ENCODE data around the gene RPS26. TPM values are rescaled to one million over a fixed set of nuclear protein-coding genes. Genes with fewer than 3 reads are reported as not detected.
"Not testable (repeated sequence)": the region's sequence is repeated elsewhere in the genome, so short reads cannot be mapped to it uniquely, and the experiment has no call there.

RPS26 gene
- total RNA-seq, 1 donor from 2014 or later, result 39.5 TPM

DNA sequence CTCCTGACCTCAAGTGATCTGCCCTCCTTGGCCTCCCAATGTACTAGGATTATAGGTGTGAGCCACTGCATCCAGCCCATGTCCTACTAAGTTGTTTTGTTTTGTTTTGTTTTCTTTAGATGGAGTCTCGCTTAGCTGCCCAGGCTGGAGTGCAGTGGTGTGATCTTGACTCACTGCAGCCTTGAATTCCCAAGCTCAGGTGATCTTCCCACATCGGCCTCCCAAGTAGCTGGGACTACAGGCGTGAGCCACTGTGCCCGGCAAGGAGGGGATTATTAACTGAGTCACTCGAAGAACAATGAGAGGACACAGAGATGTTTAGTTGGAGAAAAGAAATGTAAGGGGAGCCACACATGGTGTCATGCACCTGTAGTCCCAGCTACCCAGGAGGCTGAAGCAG lies 20.3 kb downstream of the RPS26 start:
- intact Hi-C loops (cut with DNase I), result no loop called here
- DNase-seq (ENCODE audit: low spot score), result no peak

DNA sequence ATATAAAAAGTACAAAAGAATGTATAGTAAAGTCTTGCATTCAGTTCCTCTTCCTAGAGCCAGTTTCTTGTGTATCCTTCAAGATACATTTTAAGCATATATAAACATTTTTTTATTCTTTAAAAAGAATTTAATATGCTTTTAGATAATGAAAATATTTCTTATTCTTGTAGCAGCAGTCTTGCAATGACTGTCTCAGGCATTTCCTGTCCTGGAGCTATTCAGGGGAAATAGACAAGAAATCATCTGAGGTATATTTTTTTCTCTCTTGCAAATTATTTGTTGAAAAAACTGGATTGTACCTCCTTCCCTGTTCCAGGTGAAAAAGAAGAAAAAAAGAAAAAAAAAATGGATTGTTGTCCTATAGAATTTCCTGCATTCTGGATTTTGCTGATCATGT lies 21.3 kb downstream of the RPS26 start:
- DNase-seq (ENCODE audit: low spot score), result no peak
- intact Hi-C loops (cut with DNase I), result no loop called here

DNA sequence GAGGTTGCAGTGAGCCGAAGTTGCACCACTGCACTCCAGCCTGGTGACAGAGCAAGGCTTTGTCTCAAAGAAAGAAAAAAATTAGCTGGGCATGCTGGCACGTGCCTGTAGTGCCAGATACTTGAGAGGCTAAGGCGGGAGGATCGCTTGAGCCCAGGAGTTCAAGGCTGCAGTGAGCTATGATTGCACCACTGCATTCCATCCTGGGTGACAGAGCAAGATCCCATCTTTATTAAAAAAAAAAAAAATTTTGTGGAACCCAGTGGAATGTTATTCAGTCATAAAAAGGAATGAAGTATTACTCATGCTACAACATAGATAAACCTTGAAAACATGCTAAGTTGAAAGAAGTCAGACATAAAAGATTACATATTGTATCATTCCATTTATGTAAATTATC lies 29.9 kb downstream of the RPS26 start:
- DNase-seq (ENCODE audit: low spot score), result no peak
- intact Hi-C loops (cut with DNase I), result no loop called here

DNA sequence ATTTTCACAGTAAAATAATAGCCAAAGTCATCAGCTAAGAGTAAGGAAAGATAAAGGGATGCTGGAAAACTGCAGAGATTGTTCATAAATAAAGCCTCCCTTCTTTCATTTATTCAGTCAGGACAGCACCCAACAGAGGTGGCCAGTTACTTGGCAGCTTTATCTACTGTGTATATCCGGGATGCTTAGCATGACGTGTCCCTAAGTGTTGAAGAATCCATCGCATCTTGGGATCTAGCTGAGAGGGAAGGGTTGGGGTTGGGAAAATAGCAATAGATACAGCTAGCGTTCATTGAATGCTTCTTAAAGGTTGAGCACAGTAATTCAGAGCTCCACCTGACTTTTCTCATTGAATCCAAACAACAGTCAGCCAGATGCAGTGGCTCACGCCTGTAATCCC lies 32.7 kb downstream of the RPS26 start:
- no peak for DNase-seq (ENCODE audit: low spot score)
- intact Hi-C loops (cut with DNase I), result no loop called here

DNA sequence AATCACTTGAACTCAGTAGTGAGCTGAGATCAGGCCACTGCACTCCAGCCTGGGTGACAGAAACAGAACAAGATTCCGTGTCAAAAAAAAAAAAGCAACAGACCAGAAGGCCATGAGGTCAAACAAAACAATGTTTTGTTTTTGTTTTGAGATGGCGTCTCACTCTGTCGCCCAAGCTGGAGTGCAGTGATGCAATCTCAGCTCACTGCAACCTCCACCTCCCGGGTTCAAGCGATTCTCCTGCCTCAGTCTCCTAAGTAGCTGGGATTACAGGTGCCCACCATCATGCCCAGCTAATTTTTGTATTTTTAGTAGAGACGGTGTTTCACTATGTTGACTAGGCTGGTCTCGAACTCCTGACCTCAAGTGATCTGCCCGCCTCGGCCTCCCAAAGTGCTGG lies 36.2 kb downstream of the RPS26 start:
- DNase-seq (ENCODE audit: low spot score); intact Hi-C loops (cut with DNase I): not testable (repeated sequence)

DNA sequence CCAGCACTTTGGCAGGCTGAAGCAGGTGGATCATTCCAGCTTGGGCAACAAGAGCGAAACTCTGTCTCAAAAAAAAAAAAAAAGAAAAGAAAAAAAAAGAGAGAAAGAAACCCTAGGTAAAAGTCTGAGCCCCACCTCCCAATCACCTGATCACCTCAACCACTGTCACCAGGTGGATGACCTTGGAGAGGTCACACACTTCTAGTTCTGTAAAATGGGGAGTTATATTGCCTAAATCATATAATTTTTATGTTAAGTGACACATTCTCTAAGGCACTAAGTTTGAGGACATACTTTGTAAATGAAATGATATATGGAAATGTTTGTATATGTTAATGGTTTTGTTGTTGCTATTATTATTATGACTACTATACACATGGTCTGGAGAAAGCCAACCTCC lies 36.7 kb downstream of the RPS26 start:
- intact Hi-C loops (cut with DNase I), result no loop called here
- DNase-seq (ENCODE audit: low spot score), result no peak

DNA sequence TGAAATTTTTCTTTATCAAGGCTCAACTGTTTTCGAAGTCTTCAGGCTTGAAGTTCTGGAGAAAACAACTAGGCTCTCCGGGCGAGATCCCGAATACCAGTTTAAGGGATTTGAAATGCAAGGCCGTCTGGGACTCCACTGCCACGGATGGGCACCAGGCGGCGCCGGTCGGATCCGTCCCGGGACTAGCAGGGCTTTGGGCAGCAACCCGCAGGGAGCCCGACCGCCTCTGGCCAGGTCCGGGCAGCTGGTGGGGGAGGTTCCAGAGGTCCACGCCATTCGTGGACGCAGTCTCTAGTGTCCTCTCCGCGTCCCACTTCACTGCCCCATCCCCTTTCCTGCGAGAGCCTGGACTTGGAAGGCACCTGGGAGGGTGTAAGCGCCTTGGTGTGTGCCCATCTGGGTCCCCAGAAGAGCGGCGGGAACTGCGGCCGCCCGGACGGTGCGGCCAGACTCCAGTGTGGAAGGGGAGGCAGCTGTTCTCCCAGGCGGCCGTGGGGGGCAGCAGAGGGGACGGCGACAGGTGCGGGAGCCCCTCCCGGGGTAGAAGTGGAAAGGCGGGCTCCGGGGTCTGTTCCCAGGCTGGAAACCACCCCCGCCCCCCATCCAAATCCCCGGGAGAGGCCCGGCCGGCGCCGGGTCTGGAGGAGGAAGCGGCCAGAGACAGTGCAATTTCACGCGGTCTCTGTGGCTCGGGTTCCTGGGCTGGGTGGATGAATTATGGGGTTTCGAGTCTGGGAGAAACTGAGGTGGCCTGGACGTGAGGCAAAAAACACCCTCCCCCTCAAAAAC lies 37.4 kb downstream of the RPS26 start:
- peak; percentile 85 for DNase-seq (ENCODE audit: low spot score)
- intact Hi-C loops (cut with DNase I), result no loop called here

DNA sequence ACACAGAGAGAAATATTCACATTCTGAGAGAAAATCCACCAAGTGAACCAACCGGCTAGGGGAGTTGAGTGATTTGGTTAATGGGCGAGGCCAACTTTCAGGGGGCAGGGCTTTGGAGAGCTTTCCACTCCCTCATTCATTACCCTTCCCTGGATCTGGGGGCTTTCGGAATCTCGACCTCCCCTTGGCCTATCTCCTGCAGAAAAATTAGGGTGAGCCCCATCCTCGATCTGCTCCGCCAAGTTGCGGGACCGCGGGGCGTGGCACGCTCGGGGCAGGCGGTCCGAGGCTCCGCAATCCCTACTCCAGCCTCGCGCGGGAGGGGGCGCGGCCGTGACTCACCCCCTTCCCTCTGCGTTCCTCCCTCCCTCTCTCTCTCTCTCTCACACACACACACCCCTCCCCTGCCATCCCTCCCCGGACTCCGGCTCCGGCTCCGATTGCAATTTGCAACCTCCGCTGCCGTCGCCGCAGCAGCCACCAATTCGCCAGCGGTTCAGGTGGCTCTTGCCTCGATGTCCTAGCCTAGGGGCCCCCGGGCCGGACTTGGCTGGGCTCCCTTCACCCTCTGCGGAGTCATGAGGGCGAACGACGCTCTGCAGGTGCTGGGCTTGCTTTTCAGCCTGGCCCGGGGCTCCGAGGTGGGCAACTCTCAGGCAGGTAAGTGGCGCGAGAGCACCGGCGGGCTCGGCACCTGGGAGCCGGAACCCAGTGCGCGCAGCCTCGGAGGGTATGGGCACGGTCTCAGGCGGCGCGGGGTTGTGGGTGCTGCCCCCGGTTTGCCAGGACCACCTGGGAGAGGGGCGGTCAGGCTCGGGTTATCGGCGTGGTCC lies 38.2 kb downstream of the RPS26 start, which contains the start of gene ERBB3:
ERBB3 (plus strand) TSS at position 443 of the 833 bp plus-strand sequence; CDS start at position 579, 136 bp downstream.
- DNase-seq (ENCODE audit: low spot score), result no peak
- intact Hi-C loops (cut with DNase I), result no loop called here

DNA sequence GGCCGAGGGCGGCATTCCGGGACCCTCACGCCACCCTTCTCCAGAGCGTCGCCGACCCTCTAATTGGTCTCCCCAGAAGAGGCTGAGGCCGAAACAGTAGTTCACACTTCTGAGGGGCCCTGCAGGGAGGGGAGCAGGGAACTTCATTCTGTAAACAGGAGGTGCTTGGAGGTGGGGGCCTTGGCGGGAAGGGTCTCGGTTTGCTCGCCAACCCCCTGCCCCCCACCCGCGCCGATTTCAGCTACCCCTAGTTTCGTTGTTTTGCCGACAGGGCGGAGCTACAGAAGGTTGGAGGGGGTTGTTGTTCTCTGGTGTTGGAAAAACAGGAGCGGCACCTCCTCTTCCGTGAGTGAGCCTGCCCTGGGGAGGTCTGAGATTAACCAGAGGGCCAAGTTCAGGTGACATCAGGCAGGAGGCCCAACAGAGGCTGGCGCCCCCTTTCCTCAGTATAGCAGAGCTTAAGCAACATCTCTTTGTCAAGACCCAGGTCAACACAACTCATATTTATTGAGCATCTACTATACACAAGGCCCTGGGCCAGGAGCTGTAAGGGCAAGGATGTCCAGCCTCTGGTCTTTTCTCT lies 38.9 kb downstream of the RPS26 start:
- intact Hi-C loops (cut with DNase I), result no loop called here
- no peak for DNase-seq (ENCODE audit: low spot score)

DNA sequence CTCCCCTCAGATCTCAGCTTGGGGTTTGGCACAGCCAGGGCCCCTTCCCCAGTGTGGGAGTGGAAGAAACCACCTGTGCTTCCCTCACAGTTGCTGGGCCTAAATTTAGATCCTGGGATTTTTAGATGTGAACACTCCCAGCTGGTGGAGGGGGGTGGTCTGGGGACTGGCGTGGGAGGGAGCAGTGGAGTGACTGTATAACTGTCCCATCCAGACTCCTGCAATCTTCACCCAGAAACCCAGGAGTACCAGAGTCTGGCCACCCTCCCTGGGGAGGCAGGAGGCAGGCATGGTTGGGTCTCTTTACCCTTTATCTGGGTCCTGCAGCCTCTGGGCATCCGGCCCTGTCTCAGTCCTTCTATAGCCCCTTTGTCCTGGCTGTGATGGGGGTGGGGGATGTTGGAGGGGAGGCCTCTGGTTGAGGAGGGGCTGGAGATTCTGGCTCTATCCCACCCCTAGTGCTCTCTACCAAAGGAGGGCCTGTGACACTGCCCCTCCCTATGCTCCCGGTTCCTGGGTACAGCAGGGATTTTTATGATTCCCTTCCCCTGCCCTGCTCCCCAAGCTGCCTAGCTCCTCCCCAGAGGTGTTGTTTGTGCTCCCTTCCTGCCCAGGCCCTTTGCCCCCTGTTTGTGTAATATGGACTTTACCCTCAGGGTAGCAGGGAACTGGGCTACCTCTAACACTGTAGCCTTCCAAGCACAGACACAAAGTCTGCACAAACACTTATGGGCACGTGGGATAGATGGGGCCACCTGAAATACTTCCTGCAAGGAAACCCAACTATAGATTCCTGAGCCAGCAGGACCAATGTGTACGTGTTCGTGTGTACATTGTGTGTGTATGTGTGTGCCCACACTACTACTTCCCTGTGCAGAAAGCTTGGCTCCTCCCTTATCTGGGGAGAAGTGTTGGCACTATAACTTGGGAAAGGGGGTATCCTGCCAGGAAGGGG lies 40.0 kb downstream of the RPS26 start:
- no peak for DNase-seq (ENCODE audit: low spot score)
- intact Hi-C loops (cut with DNase I), result no loop called here

DNA sequence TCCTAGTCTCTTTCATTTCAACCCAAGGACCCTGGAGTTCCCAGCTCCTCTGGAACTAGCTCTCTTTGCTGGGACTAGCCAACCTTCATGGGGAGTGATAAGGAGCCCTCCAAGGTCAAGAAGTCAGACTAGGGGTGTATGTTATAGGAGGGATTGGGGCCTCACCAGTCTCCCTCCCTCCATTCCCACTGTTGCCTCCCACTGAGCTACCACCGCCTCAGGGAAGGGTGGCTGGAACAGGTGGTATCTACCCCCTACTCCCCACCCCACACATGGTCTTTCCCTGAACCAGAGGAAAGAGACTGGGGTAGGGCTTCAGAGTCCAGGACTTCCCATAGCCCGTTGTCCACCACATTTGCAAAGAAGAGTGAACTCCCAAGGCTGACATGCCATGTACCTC lies 40.7 kb downstream of the RPS26 start:
- no peak for DNase-seq (ENCODE audit: low spot score)
- intact Hi-C loops (cut with DNase I), result no loop called here

DNA sequence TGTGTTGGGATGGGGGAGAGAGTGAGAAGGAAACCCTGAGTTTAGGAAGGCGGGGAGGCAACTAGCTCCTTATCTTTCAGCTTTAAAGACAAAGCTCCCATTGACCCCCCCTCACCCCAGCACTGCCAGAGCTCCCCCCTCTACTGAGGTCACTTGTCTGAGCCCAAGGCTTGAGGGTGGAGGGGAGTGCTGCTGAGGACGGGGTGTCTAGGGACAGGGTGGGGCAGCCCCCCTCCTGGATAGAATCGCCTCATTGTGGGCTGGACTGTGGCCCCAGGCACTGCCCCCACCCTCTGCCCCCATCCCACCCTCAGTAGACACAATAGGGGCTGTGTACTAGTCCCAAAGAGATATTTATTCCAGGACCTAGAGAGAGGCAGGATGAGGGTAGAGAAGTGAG lies 41.2 kb downstream of the RPS26 start:
- intact Hi-C loops (cut with DNase I), result no loop called here
- no peak for DNase-seq (ENCODE audit: low spot score)

DNA sequence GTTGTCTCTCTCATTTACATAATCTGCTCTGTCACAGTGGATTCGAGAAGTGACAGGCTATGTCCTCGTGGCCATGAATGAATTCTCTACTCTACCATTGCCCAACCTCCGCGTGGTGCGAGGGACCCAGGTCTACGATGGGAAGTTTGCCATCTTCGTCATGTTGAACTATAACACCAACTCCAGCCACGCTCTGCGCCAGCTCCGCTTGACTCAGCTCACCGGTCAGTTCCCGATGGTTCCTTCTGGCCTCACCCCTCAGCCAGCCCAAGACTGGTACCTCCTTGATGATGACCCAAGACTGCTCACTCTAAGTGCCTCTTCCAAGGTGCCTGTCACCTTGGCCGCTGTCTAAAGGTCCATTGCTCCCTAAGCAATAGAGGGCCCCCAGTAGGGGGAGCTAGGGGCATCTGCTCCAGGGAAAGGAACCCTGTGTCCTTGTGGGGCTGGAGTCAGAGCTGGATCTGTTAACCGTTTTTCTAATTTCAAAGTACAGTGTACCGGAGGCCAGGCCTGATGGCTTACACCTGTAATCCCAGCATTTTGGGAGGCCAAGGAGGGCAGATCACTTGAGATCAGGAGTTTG lies 43.3 kb downstream of the RPS26 start:
- DNase-seq (ENCODE audit: low spot score), result no peak
- intact Hi-C loops (cut with DNase I), result no loop called here

DNA sequence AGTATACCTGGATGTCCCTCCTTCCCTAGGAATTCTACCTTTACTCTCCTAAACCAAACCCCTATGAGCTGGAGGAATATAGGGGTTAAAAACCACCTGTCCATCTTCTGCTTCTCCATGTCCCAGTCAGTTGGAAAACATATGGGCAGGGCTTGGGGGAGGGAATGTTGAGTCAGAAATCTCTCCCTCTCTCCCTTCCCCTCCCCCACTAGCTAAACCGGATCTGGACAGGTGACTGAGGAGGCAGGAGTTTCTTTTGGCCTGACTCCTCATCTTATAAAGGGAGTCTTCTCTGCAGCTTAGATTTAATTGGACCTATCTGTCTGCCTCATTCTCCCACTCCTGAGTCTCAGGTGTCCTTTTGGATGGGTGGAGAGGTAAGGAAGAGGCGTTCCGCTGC lies 44.4 kb downstream of the RPS26 start:
- no peak for DNase-seq (ENCODE audit: low spot score)
- intact Hi-C loops (cut with DNase I), result no loop called here

DNA sequence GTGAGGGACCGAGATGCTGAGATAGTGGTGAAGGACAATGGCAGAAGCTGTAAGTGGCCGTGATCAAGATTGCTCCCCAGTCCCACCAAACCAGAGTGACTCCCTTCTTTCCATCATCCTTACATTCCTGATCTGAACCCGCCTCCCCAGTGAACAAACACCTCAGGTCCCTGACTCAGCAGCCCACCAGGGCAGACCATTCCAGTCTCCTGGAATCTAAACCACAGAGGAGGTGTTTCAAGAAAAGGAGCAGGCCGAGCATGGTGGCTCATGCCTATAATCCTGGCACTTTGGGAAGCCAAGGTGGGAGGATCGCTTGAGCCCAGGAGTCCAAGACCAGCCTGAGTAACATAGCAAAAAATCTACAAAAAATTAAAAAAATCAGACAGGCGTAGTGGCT lies 44.9 kb downstream of the RPS26 start:
- DNase-seq (ENCODE audit: low spot score), result no peak
- intact Hi-C loops (cut with DNase I), result no loop called here

DNA sequence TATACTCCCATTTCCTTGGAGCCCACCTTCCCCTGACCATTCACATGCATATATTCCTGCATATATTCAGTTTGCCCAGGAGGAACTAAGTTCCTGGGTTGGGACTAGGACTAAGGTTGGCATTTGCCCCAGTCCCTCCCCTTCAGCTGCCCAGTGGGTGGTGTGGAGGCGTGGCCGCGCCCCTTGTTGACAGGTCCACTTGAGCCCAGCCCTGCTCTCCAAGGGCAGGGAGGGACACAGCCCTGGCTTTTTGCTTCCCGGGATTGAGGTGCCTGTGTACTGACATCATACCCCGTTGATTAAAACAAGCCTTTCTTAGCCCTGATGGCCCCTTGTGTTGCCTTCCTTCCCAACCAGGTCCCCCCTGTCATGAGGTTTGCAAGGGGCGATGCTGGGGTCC lies 45.5 kb downstream of the RPS26 start:
- intact Hi-C loops (cut with DNase I), result no loop called here
- peak; percentile 86 for DNase-seq (ENCODE audit: low spot score)

All from cardiac septum (tissue), 1 donor.